ENCODE measurements around the gene TMEM192. TPM values are rescaled to one million over a fixed set of nuclear protein-coding genes. Genes with fewer than 3 reads are reported as not detected.
"Not testable (repeated sequence)": the region's sequence is repeated elsewhere in the genome, so short reads cannot be mapped to it uniquely, and the experiment has no call there.

TMEM192 gene
- total RNA-seq, 2 donors from 2014 or later = 12.2 to 15.5 TPM

- Mint-ChIP-seq H3K36me3 (no peaks in the 10 kb centered on the region), H3K4me1 (ENCODE audit: low read depth in 2 of 2) (no peaks in the 10 kb centered on the region), H3K27me3 (no peaks in the 10 kb centered on the region), H3K4me3 (no peak overlapping the region), H3K9me3 (no peaks in the 10 kb centered on the region), H3K27ac (no peak overlapping the region)
- DNase-seq (ENCODE audit: low spot score) = no peak
- no peak for ATAC-seq
These were observed 35.6 kb downstream of the TMEM192 start for GRCh38 chr4:165077034-165077578.

GRCh38 chr4:165073346-165073745, 39.3 kb downstream of the TMEM192 start:
- not testable (repeated sequence) for H3K9me3 Mint-ChIP-seq; H3K4me1 Mint-ChIP-seq (ENCODE audit: low read depth in 2 of 2); H3K36me3 Mint-ChIP-seq; H3K4me3 Mint-ChIP-seq; H3K27me3 Mint-ChIP-seq; DNase-seq (ENCODE audit: low spot score); H3K27ac Mint-ChIP-seq; ATAC-seq

GRCh38 chr4:165070560-165070959, 42.1 kb downstream of the TMEM192 start:
- no peak overlapping the region for H3K4me3 Mint-ChIP-seq
- no peak for DNase-seq (ENCODE audit: low spot score)
- no peaks in the 10 kb centered on the region for H3K4me1 Mint-ChIP-seq (ENCODE audit: low read depth in 2 of 2)
- no peak overlapping the region for H3K27ac Mint-ChIP-seq
- H3K27me3 Mint-ChIP-seq = no peaks in the 10 kb centered on the region
- H3K36me3 Mint-ChIP-seq = no peaks in the 10 kb centered on the region
- no peaks in the 10 kb centered on the region for H3K9me3 Mint-ChIP-seq
- ATAC-seq = no peak

- H3K27ac Mint-ChIP-seq = no peak overlapping the region
- H3K9me3 Mint-ChIP-seq = no peaks in the 10 kb centered on the region
- DNase-seq (ENCODE audit: low spot score) = no peak
- H3K4me1 Mint-ChIP-seq (ENCODE audit: low read depth in 2 of 2) = no peaks in the 10 kb centered on the region
- no peak overlapping the region for H3K4me3 Mint-ChIP-seq
- no peaks in the 10 kb centered on the region for H3K36me3 Mint-ChIP-seq
- H3K27me3 Mint-ChIP-seq = no peaks in the 10 kb centered on the region
- ATAC-seq = no peak
These were observed 51.7 kb downstream of the TMEM192 start for GRCh38 chr4:165060938-165061337.

GRCh38 chr4:165059386-165059785, 53.3 kb downstream of the TMEM192 start:
- no peaks in the 10 kb centered on the region for H3K9me3 Mint-ChIP-seq
- ATAC-seq = no peak
- no peak for DNase-seq (ENCODE audit: low spot score)
- no peak overlapping the region for H3K27ac Mint-ChIP-seq
- no peak overlapping the region for H3K4me3 Mint-ChIP-seq
- H3K27me3 Mint-ChIP-seq = no peaks in the 10 kb centered on the region
- no peaks in the 10 kb centered on the region for H3K36me3 Mint-ChIP-seq
- H3K4me1 Mint-ChIP-seq (ENCODE audit: low read depth in 2 of 2) = no peaks in the 10 kb centered on the region

- Mint-ChIP-seq H3K4me1 (ENCODE audit: low read depth in 2 of 2) (no peaks in the 10 kb centered on the region), H3K36me3 (no peaks in the 10 kb centered on the region), H3K27me3 (no peaks in the 10 kb centered on the region), H3K27ac (no peak overlapping the region), H3K9me3 (no peaks in the 10 kb centered on the region), H3K4me3 (no peak overlapping the region)
- ATAC-seq = no peak
- no peak for DNase-seq (ENCODE audit: low spot score)
These were observed 54.0 kb downstream of the TMEM192 start for GRCh38 chr4:165058666-165059065.

- no peaks in the 10 kb centered on the region for H3K27me3 Mint-ChIP-seq
- no peak for ATAC-seq
- DNase-seq (ENCODE audit: low spot score) = no peak
- no peak overlapping the region for H3K27ac Mint-ChIP-seq
- no peaks in the 10 kb centered on the region for H3K9me3 Mint-ChIP-seq
- no peak overlapping the region for H3K4me3 Mint-ChIP-seq
- H3K36me3 Mint-ChIP-seq = no peaks in the 10 kb centered on the region
- H3K4me1 Mint-ChIP-seq (ENCODE audit: low read depth in 2 of 2) = no peaks in the 10 kb centered on the region
These were observed 57.1 kb downstream of the TMEM192 start for GRCh38 chr4:165055601-165056000.

GRCh38 chr4:165053645-165054044, 59.0 kb downstream of the TMEM192 start, which contains the start of gene TRIM75:
TRIM75 (plus strand) TSS chr4:165053866; CDS start chr4:165059148, 5,282 bp downstream.
- H3K4me1 Mint-ChIP-seq (ENCODE audit: low read depth in 2 of 2) = no peaks in the 10 kb centered on the region
- no peaks in the 10 kb centered on the region for H3K9me3 Mint-ChIP-seq
- H3K27ac Mint-ChIP-seq = no peak within 1 kb of the TSS
- ATAC-seq (no peak), DNase-seq (ENCODE audit: low spot score) (no peak)
- H3K36me3 Mint-ChIP-seq = no peaks in the 10 kb centered on the region
- no peak within 1 kb of the TSS for H3K4me3 Mint-ChIP-seq
- no peaks in the 10 kb centered on the region for H3K27me3 Mint-ChIP-seq

GRCh38 chr4:165052627-165053026, 60.0 kb downstream of the TMEM192 start:
- Mint-ChIP-seq H3K27ac (no peak overlapping the region), H3K27me3 (no peaks in the 10 kb centered on the region), H3K36me3 (no peaks in the 10 kb centered on the region), H3K9me3 (no peaks in the 10 kb centered on the region), H3K4me1 (ENCODE audit: low read depth in 2 of 2) (no peaks in the 10 kb centered on the region), H3K4me3 (no peak overlapping the region)
- DNase-seq (ENCODE audit: low spot score) (no peak), ATAC-seq (no peak)

- Mint-ChIP-seq H3K9me3 (no peaks in the 10 kb centered on the region), H3K36me3 (no peaks in the 10 kb centered on the region), H3K4me3 (no peak overlapping the region), H3K4me1 (ENCODE audit: low read depth in 2 of 2) (no peaks in the 10 kb centered on the region), H3K27ac (no peak overlapping the region), H3K27me3 (peaks cover 5% of the 10 kb centered on the region in 2 donors)
- no peak for DNase-seq (ENCODE audit: low spot score)
- no peak for ATAC-seq
These were observed 64.5 kb downstream of the TMEM192 start for GRCh38 chr4:165048170-165048569.

- no peaks in the 10 kb centered on the region for H3K9me3 Mint-ChIP-seq
- no peaks in the 10 kb centered on the region for H3K36me3 Mint-ChIP-seq
- no peaks in the 10 kb centered on the region for H3K27me3 Mint-ChIP-seq
- no peak for ATAC-seq
- no peak within 1 kb of the TSS for H3K27ac Mint-ChIP-seq
- H3K4me1 Mint-ChIP-seq (ENCODE audit: low read depth in 2 of 2) = no peaks in the 10 kb centered on the region
- no peak within 1 kb of the TSS for H3K4me3 Mint-ChIP-seq
- no peak for DNase-seq (ENCODE audit: low spot score)
These were observed 81.0 kb downstream of the TMEM192 start, which contains the start of gene TRIM60 for GRCh38 chr4:165031436-165032211. TRIM60 (plus strand) TSS chr4:165031999; CDS start chr4:165040073, 8,074 bp downstream.

GRCh38 chr4:165027762-165028402, 84.8 kb downstream of the TMEM192 start:
- no peaks in the 10 kb centered on the region for H3K9me3 Mint-ChIP-seq
- no peaks in the 10 kb centered on the region for H3K36me3 Mint-ChIP-seq
- ATAC-seq (no peak), DNase-seq (ENCODE audit: low spot score) (no peak)
- H3K27me3 Mint-ChIP-seq = no peaks in the 10 kb centered on the region
- no peaks in the 10 kb centered on the region for H3K4me1 Mint-ChIP-seq (ENCODE audit: low read depth in 2 of 2)
- H3K27ac Mint-ChIP-seq = no peak overlapping the region
- H3K4me3 Mint-ChIP-seq = no peak overlapping the region

GRCh38 chr4:165025782-165026181, 86.9 kb downstream of the TMEM192 start:
- ATAC-seq; H3K27ac Mint-ChIP-seq; DNase-seq (ENCODE audit: low spot score); H3K36me3 Mint-ChIP-seq; H3K4me3 Mint-ChIP-seq; H3K27me3 Mint-ChIP-seq; H3K4me1 Mint-ChIP-seq (ENCODE audit: low read depth in 2 of 2); H3K9me3 Mint-ChIP-seq: not testable (repeated sequence)

Measured in natural killer cell treated with Interleukin-12 subunit alpha and Interleukin-12 subunit beta and Interleukin-15 and Interleukin-18, amount 100 ng/mL, for 72 hours (primary cell).